K562 (cell line): Measurements from ENCODE around the gene SLC29A3. TPM values are rescaled to one million over a fixed set of nuclear protein-coding genes. Genes with fewer than 3 reads are reported as not detected.
A peak's percentile ranks its signal among the peaks of the same experiment; 100 is the strongest.

Experiments
- ATAC-seq: fragments of 200-7000 bp; cut with Tn5 transposase; 3 replicates; pipeline ENCODE4 v1.9.1; 2020; ENCODE audit warnings: moderate library complexity
- BruUV-seq: library from RNA; stranded (reverse); fragments of 400-500 nt; replicated peaks from 2 replicates; lab custom pipeline; 2021; lab: Mats Ljungman, UMichigan
- CTCF ChIA-PET: fragments of 300-600 bp; formaldehyde crosslinking; extraction: SDS; loops from one replicate; lab custom pipeline; 2021; ENCODE audit warnings: low intra/inter-chr PET ratio; lab: Yijun Ruan, JAX
- POLR2A ChIA-PET: fragments of 300-600, 350-650 bp; sonication (Branson Sonifier 250); formaldehyde crosslinking; extraction: SDS; loops from one replicate; lab custom pipeline; 2021; ENCODE audit warnings: antibody characterized with exemption, inconsistent platforms; lab: Yijun Ruan, JAX
- DNase-seq, 4 experiments: peaks; one replicate each; pipeline versions ENCODE4 v3.0.0 to v3.0.0-alpha.2; 2011 to 2018; ENCODE audit warnings: low spot score in 3 of 4, mixed read lengths in 3 of 4; ENCODE audit errors: extremely low read depth in 1 of 4
- FAIRE-seq: peaks from 2 replicates; lab custom pipeline; 2011; peaks lifted over from hg19 to GRCh38; lab: Jason Lieb, UNC
- H2AFZ ChIP-seq: 2 replicates; pipeline ENCODE4 v1.6.0; 2011; ENCODE audit warnings: low read depth, low read length, control low read depth, inconsistent platforms
- H3K27ac ChIP-seq: fragments of 200-600 bp; 3 replicates; pipeline ENCODE4 v1.8.0; 2011; ENCODE audit warnings: low read depth, mild to moderate bottlenecking, control low read depth, inconsistent platforms, low read length, moderate library complexity, mixed read lengths; ENCODE audit errors: extremely low read depth
- H3K27me3 ChIP-seq, 2 experiments: fragments of 300-600 bp in 1 of 2; 2 replicates in 1 of 2; 3 replicates in 1 of 2; pipeline versions ENCODE4 v1.6.0 to v1.8.0; 2011; ENCODE audit warnings: inconsistent platforms in 2 of 2, low read length in 2 of 2, mild to moderate bottlenecking in 1 of 2, mixed read lengths in 1 of 2, moderate library complexity in 1 of 2; ENCODE audit not compliant: control insufficient read depth in 2 of 2, insufficient read depth in 2 of 2
- H3K36me3 ChIP-seq: fragments of 300-600 bp; 3 replicates; pipeline ENCODE4 v1.8.0; 2011; ENCODE audit warnings: mild to moderate bottlenecking, low read length, inconsistent platforms; ENCODE audit not compliant: control insufficient read depth, insufficient read depth
- H3K4me1 ChIP-seq, 2 experiments: fragments of 200-600 bp in 1 of 2; replicated peaks in 1 of 2; 2 replicates in 1 of 2; 3 replicates in 1 of 2; pipeline versions ENCODE4 v1.5.1 to v1.8.0; 2011; ENCODE audit warnings: inconsistent platforms in 2 of 2, low read length in 2 of 2, mild to moderate bottlenecking in 1 of 2, mixed read lengths in 1 of 2, moderate library complexity in 1 of 2; ENCODE audit not compliant: control insufficient read depth in 2 of 2, insufficient read depth in 2 of 2
- H3K4me2 ChIP-seq: 2 replicates; pipeline ENCODE4 v1.6.1; 2011; ENCODE audit warnings: low read length, control low read depth, inconsistent platforms, mixed read lengths; ENCODE audit not compliant: insufficient read depth
- H3K4me3 ChIP-seq: fragments of 200-600 bp; sonication (generic), shearing (Covaris generic); 2 replicates; pipeline ENCODE4 v1.5.1; 2016; ENCODE audit warnings: control low read depth, inconsistent platforms
- H3K79me2 ChIP-seq: fragments of 200-600 bp; 3 replicates; pipeline ENCODE4 v1.8.0; 2011; ENCODE audit warnings: low read length, inconsistent platforms; ENCODE audit not compliant: control insufficient read depth, insufficient read depth
- H3K9ac ChIP-seq, 2 experiments: 2 replicates each; pipeline versions ENCODE4 v1.6.0 to v1.6.1; 2011; ENCODE audit warnings: low read depth in 2 of 2, low read length in 2 of 2, control low read depth in 1 of 2, inconsistent platforms in 1 of 2, mild to moderate bottlenecking in 1 of 2, mixed read lengths in 1 of 2; ENCODE audit not compliant: insufficient read depth in 1 of 2
- H3K9me1 ChIP-seq: one replicate; pipeline ENCODE4 v1.6.0; 2011; ENCODE audit warnings: inconsistent platforms, mild to moderate bottlenecking, low read length, moderate library complexity; ENCODE audit not compliant: control insufficient read depth, insufficient read depth
- H3K9me3 ChIP-seq: replicated peaks from 2 replicates; pipeline ENCODE4 v1.5.1; 2011; ENCODE audit warnings: low read depth, low read length, inconsistent platforms; ENCODE audit not compliant: control insufficient read depth, insufficient read depth
- H4K20me1 ChIP-seq: replicated peaks from 2 replicates; pipeline ENCODE4 v1.6.1; 2011; ENCODE audit warnings: low read length, inconsistent platforms, mixed read lengths; ENCODE audit not compliant: control insufficient read depth, insufficient read depth
- FOXJ2 ChIP-seq: fragments of 200-800 bp; sonication (Bioruptor generic); IDR thresholded peaks from 2 replicates; pipeline ENCODE4 v1.6.1; 2016; ENCODE audit warnings: missing genetic modification characterization, missing compliant biosample characterization
- FUS ChIP-seq: fragments of 200-400 bp; formaldehyde crosslinking; optimal IDR thresholded peaks from 2 replicates; pipeline ENCODE3; 2017; ENCODE audit warnings: low read depth, low read length
- HDAC6 ChIP-seq: IDR thresholded peaks from 2 replicates; pipeline ENCODE4 v1.6.1; 2012; ENCODE audit warnings: low read depth, mild to moderate bottlenecking, control low read depth, inconsistent platforms, low read length, moderate library complexity
- HSF4 ChIP-seq: fragments of 250-450 bp; sonication (Bioruptor Pico); IDR thresholded peaks from 2 replicates; pipeline ENCODE4 v2.1.2; 2022; ENCODE audit warnings: mild to moderate bottlenecking, moderate library complexity, borderline replicate concordance
- MIER1 ChIP-seq: fragments of 450-650 bp; IDR thresholded peaks from 2 replicates; pipeline ENCODE4 v1.6.1; 2016; ENCODE audit warnings: antibody characterized with exemption, mild to moderate bottlenecking, low read depth
- NFIC ChIP-seq: fragments of 450-650 bp; IDR thresholded peaks from 2 replicates; pipeline ENCODE4 v1.6.1; 2017; ENCODE audit warnings: mild to moderate bottlenecking, inconsistent platforms
- POLR2AphosphoS5 ChIP-seq: IDR thresholded peaks from 2 replicates; pipeline ENCODE4 v1.6.1; 2011; ENCODE audit warnings: mild to moderate bottlenecking, low read depth, low read length, moderate library complexity; ENCODE audit not compliant: control insufficient read depth, insufficient read depth
- POU5F1 ChIP-seq: fragments of 150-350 bp; IDR thresholded peaks from 2 replicates; pipeline ENCODE4 v1.6.1; 2014; ENCODE audit warnings: borderline replicate concordance, low read length, low read depth, mild to moderate bottlenecking; ENCODE audit not compliant: partially characterized antibody
- PPARD ChIP-seq: fragments of 250-450 bp; sonication (Bioruptor Pico); IDR thresholded peaks from 2 replicates; pipeline ENCODE4 v1.8.0; 2022; ENCODE audit warnings: inconsistent platforms, mild to moderate bottlenecking, moderate library complexity
- ZHX1 ChIP-seq: fragments of 150-350 bp; conservative IDR thresholded peaks from 2 replicates; pipeline ENCODE4 v1.6.1; 2014; ENCODE audit warnings: low read length
- WGBS: fragments of 100-300 bp; shearing (Covaris generic); methylation state at CpG from one replicate; pipeline ENCODE4 v1.1.6; 2016; ENCODE audit warnings: low coverage, mixed read lengths; ENCODE audit not compliant: insufficient coverage; ENCODE audit errors: missing lambda C conversion rate; 5-methylcytosine and 5-hydroxymethylcytosine counted together
- in situ Hi-C: fragments of 300-500 bp; cut with MboI; formaldehyde crosslinking; loops from 4 replicates; pipeline ENCODE4 v1.15.0; 2018; ENCODE audit warnings: inconsistent platforms, mixed read lengths
- intact Hi-C: fragments of 100-400 bp; cut with micrococcal nuclease; formaldehyde crosslinking; loops from 2 replicates; pipeline ENCODE4 v1.14.2; 2022
- polyA plus RNA-seq, 8 experiments: library from polyadenylated mRNA; depleted of rRNA in 4 of 8; stranded (reverse) in 5 of 8; unstranded in 3 of 8; fragments of >200 nt; fragmentation: Nextera tagmentation in 2 of 8; fragmentation: Illumina TruSeq in 1 of 8; extraction: Ambion mirVana in 2 of 8; extraction: Trizol in 1 of 8; gene quantifications; 2 replicates each; pipeline versions ENCODE4 v1.2.1 to v1.2.3, GENCODE V29; 2011 to 2014; ENCODE audit warnings: inconsistent platforms in 1 of 8, missing spikeins in 1 of 8
- total RNA-seq, 7 experiments: library from RNA; depleted of rRNA in 6 of 7; stranded (reverse); fragments of >200 nt in 6 of 7; fragmentation: Illumina TruSeq in 2 of 7; extraction: Trizol in 2 of 7; gene quantifications; 2 replicates each; pipeline versions ENCODE4 v1.2.1 to v1.2.3, GENCODE V29; 2011 to 2021; ENCODE audit warnings: low replicate concordance in 1 of 7

Gene SLC29A3
- total and polyA plus RNA-seq, 9 of the 15 experiments (the other 6 are each of a cell fraction or from before 2014, with no cell fraction given): 2.1 to 10.7 (median 4.6) TPM

DNA sequence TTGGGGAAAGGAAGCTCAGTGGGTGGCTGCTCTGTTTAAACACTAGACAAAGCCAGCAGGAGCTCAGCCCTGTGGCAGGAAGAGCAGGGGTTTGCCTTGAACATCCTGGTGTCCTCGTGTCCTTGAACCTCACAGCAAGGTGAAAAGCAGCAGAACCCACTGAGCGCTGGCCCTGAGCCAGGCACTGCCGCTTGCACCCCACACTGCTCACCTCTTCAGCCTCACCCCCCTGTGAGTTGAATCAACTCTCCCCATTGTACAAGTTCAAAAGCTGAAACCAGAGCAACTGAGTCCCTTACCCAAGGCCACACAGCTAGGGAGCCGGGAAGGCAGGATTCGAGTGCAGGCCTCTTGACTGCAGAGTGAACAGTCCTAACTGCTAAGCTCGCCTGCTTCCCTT, 32.0 kb downstream of the SLC29A3 start:
- TF ChIP-seq NFIC (peak; percentile 34; the same call in 1 of the 2 replicates), HSF4 (CRISPR knock-in tag) (no peak)
- ATAC-seq (no peak), DNase-seq (no peak), FAIRE-seq (no peak)
- intact Hi-C loops (no loop called here), in situ Hi-C loops (no loop called here)
- BruUV-seq: no TSS peak
- no peak overlapping the region for H3K4me2 ChIP-seq
- POLR2A ChIA-PET: interaction anchor here (0.8 to 4.4 kb wide), 2 partner anchors 11 to 26 kb away, joined by 5 to 18 read pairs; no protein-coding TSS in a partner anchor
- no peak overlapping the region for H3K4me3 ChIP-seq
- no peaks in the 10 kb centered on the region; the same call in 1 of the 2 replicates for H4K20me1 ChIP-seq
- no peaks in the 10 kb centered on the region; the same call in 2 of the 3 replicates for H3K36me3 ChIP-seq
- WGBS: 44% methylated on average over 6 of the region's 6 CpGs
- CTCF ChIA-PET: interaction anchor here (0.6 to 1.0 kb wide), 2 partner anchors 34 to 197 kb away, joined by 3 read pairs; no protein-coding TSS in a partner anchor
- no peaks in the 10 kb centered on the region for H3K79me2 ChIP-seq
- no peak overlapping the region for H3K27ac ChIP-seq
- no peak overlapping the region for H3K9ac ChIP-seq
- H3K9me1 ChIP-seq: no peaks in the 10 kb centered on the region
- no peaks in the 10 kb centered on the region for H3K27me3 ChIP-seq
- H3K9me3 ChIP-seq: no peaks in the 10 kb centered on the region
- H2AFZ ChIP-seq: no peak overlapping the region
- H3K4me1 ChIP-seq: peaks cover 1 to 4% of the 10 kb centered on the region in 2 experiments; a peak in 4 of 5 replicates

DNA sequence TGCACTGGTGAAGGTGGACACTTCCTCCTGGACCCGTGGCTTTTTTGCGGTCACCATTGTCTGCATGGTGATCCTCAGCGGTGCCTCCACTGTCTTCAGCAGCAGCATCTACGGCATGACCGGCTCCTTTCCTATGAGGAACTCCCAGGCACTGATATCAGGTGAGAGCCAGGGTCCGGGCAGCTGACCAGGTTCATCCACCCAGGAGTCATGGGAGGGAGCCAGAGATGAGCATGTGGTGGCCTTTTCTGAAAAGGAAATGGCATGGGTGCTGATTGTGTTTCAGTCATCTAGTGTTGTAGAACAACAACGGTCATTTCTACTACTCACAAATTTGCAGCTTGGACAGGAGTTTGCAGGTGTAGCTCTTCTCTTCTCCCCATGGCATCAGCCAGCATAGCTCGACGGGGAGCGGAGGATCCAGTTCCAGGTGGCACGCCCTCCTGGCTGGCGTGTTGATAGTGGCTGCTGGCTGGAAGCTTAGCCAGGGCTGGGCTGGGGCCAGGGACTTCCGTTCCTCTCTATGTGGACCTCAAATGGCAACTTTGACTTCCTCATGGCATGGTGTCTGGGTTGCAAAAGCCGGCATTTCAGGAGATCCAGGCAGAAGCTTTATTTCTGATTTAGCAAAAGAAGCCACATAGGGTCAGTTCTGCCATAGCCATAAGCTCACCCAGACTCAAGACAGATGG, 32.7 kb downstream of the SLC29A3 start:
- ATAC-seq (no peak), FAIRE-seq (no peak), DNase-seq (no peak)
- no peak overlapping the region for H3K27ac ChIP-seq
- H3K4me2 ChIP-seq: no peak overlapping the region
- H3K9ac ChIP-seq: no peak overlapping the region; a peak in 1 of 4 replicates
- 66% methylated on average over 13 of the region's 14 CpGs for WGBS
- no peaks in the 10 kb centered on the region for H3K9me3 ChIP-seq
- H3K79me2 ChIP-seq: no peaks in the 10 kb centered on the region
- ChIA-PET POLR2A (interaction anchor here (0.5 to 4.4 kb wide), 6 partner anchors 11 to 1649 kb away, joined by 3 to 18 read pairs (median 4); no protein-coding TSS in a partner anchor), CTCF (interaction anchor here (1.0 kb wide), 1 partner anchor 33 kb away, joined by 3 read pairs; no protein-coding TSS in a partner anchor)
- intact Hi-C loops (no loop called here), in situ Hi-C loops (no loop called here)
- no peak overlapping the region for H3K4me3 ChIP-seq
- H3K27me3 ChIP-seq: no peaks in the 10 kb centered on the region
- no peak overlapping the region for H2AFZ ChIP-seq
- peaks cover 0 to 4% of the 10 kb centered on the region in 2 experiments; a peak in 3 of 5 replicates for H3K4me1 ChIP-seq
- H4K20me1 ChIP-seq: no peaks in the 10 kb centered on the region
- peaks cover 6% of the 10 kb centered on the region; the same call in 1 of the 3 replicates for H3K36me3 ChIP-seq
- no peaks in the 10 kb centered on the region for H3K9me1 ChIP-seq
- BruUV-seq: no TSS peak
- no peak for TF ChIP-seq POU5F1
- TF ChIP-seq FUS: no peak
- no peak for TF ChIP-seq POLR2AphosphoS5
- no peak for TF ChIP-seq ZHX1
- no peak for TF ChIP-seq MIER1
- TF ChIP-seq FOXJ2 (tag): no peak
- no peak for TF ChIP-seq HDAC6
- no peak for TF ChIP-seq PPARD (CRISPR knock-in tag)
